GM23338 (cell line): ENCODE measurements around the gene ACSM2B. TPM values are rescaled to one million over a fixed set of nuclear protein-coding genes. Genes with fewer than 3 reads are reported as not detected.
A peak's percentile ranks its signal among the peaks of the same experiment; 100 is the strongest.
"Not testable (repeated sequence)": the region's sequence is repeated elsewhere in the genome, so short reads cannot be mapped to it uniquely, and the experiment has no call there.

Experiments used
- ATAC-seq: fragments of 200-7000 bp; cut with Tn5 transposase; 3 replicates; pipeline ENCODE4 v1.9.1; 2020
- DNase-seq: peaks from one replicate; pipeline ENCODE4 v3.0.0-alpha.2; 2015; ENCODE audit warnings: low spot score
- H2AFZ ChIP-seq: fragments of 200-600 bp; sonication (generic); 2 replicates; pipeline ENCODE4 v1.8.0; 2016; ENCODE audit warnings: antibody characterized with exemption, mild to moderate bottlenecking, moderate library complexity
- H3F3A ChIP-seq: fragments of 200-600 bp; sonication (generic); replicated peaks from 2 replicates; pipeline ENCODE4 v1.8.0; 2017; ENCODE audit warnings: antibody characterized with exemption, mixed run types, low read depth
- H3K27ac ChIP-seq: fragments of 200-600 bp; sonication (generic); 2 replicates; pipeline ENCODE4 v1.6.1; 2016; ENCODE audit warnings: low read depth
- H3K27me3 ChIP-seq: fragments of 200-600 bp; sonication (generic); 2 replicates; pipeline ENCODE4 v1.8.0; 2016; ENCODE audit warnings: mild to moderate bottlenecking, mixed run types, moderate library complexity; ENCODE audit not compliant: insufficient read depth
- H3K36me3 ChIP-seq: fragments of 200-600 bp; sonication (generic); 2 replicates; pipeline ENCODE4 v1.8.0; 2016; ENCODE audit warnings: mild to moderate bottlenecking; ENCODE audit not compliant: insufficient read depth
- H3K4me1 ChIP-seq: fragments of 200-600 bp; sonication (generic); 2 replicates; pipeline ENCODE4 v1.8.0; 2016; ENCODE audit warnings: mild to moderate bottlenecking, moderate library complexity; ENCODE audit not compliant: insufficient read depth
- H3K4me2 ChIP-seq: fragments of 200-600 bp; sonication (generic); 2 replicates; pipeline ENCODE4 v1.7.1; 2017; ENCODE audit warnings: mixed run types
- H3K4me3 ChIP-seq: fragments of 200-600 bp; sonication (generic); 2 replicates; pipeline ENCODE4 v1.6.1; 2016; ENCODE audit warnings: mixed run types
- H3K79me2 ChIP-seq: fragments of 200-600 bp; sonication (generic); replicated peaks from 2 replicates; pipeline ENCODE4 v1.8.0; 2017; ENCODE audit warnings: mild to moderate bottlenecking; ENCODE audit not compliant: insufficient read depth
- H3K9me2 ChIP-seq: fragments of 200-600 bp; sonication (generic); 2 replicates; pipeline ENCODE4 v1.8.0; 2017; ENCODE audit not compliant: insufficient read depth
- H4K20me1 ChIP-seq: fragments of 200-600 bp; sonication (generic); replicated peaks from 2 replicates; pipeline ENCODE4 v1.8.0; 2017; ENCODE audit warnings: mild to moderate bottlenecking; ENCODE audit not compliant: insufficient read depth
- H3K27ac Mint-ChIP-seq: 2 replicates; pipeline ENCODE4 v1.8.0; 2020; ENCODE audit warnings: inconsistent platforms, mild to moderate bottlenecking, moderate library complexity, mixed read lengths
- H3K27me3 Mint-ChIP-seq: 3 replicates; pipeline ENCODE4 v1.8.0; 2022; ENCODE audit warnings: low read depth, mild to moderate bottlenecking, moderate library complexity, mixed read lengths, inconsistent platforms; ENCODE audit not compliant: insufficient read depth, poor library complexity
- H3K36me3 Mint-ChIP-seq: 3 replicates; pipeline ENCODE4 v1.8.0; 2021; ENCODE audit warnings: low read depth, mild to moderate bottlenecking, inconsistent platforms, moderate library complexity, mixed read lengths
- H3K4me1 Mint-ChIP-seq: 3 replicates; pipeline ENCODE4 v1.8.0; 2020; ENCODE audit warnings: mild to moderate bottlenecking, inconsistent platforms, mixed read lengths
- H3K4me3 Mint-ChIP-seq: 3 replicates; pipeline ENCODE4 v1.8.0; 2021; ENCODE audit warnings: moderate library complexity, mild to moderate bottlenecking, inconsistent platforms, mixed read lengths
- H3K9me3 Mint-ChIP-seq: 3 replicates; pipeline ENCODE4 v1.8.0; 2020; ENCODE audit warnings: moderate library complexity, mild to moderate bottlenecking, inconsistent platforms, mixed read lengths
- polyA plus RNA-seq: library from polyadenylated mRNA; unstranded; fragments of >200 nt; fragmentation: Nextera tagmentation; extraction: Ambion mirVana; gene quantifications from 2 replicates; pipeline ENCODE4 v1.2.1, GENCODE V29; 2016
- total RNA-seq: library from RNA; depleted of rRNA; stranded (reverse); fragments of >200 nt; shearing (Covaris generic); gene quantifications from 2 replicates; pipeline ENCODE4 v1.2.3, GENCODE V29; 2014
- TF ChIP-seq, protein P1 (sequence below), 2 experiments: fragments of 200-600 bp in 1 of 2; sonication (generic) in 1 of 2; conservative IDR thresholded peaks; 2 replicates each; pipeline versions ENCODE4 v1.5.1 to v1.6.1; 2016 to 2017; ENCODE audit warnings: antibody characterized with exemption in 2 of 2, low read depth in 2 of 2, mild to moderate bottlenecking in 2 of 2, moderate library complexity in 1 of 2

The ACSM2B gene
- total and polyA plus RNA-seq, 2 experiments from 2014 or later: not detected

DNA sequence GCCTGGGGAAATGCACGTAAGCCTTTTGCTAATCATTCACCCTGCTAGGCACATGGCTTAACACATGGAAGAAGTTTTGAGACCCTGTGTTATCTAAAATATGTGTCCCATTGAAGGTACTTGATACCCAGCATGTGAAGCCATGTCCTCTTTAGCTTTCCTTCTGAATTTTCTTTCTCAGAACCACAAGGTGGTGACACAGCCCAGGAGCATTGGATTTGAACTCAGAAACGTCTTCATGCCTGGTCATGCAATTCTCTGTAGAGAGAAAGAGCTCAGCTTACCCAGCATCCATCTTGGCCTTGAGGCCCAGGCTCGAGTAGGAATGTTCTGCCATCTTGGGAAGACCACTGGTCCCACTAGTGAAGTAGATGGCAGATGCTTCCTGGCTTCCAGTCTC lies 22.7 kb downstream of the ACSM2B start:
- not testable (repeated sequence) for H3F3A ChIP-seq, H3K4me1 Mint-ChIP-seq, H3K79me2 ChIP-seq, H3K4me3 ChIP-seq, H3K36me3 ChIP-seq, H4K20me1 ChIP-seq, H3K4me2 ChIP-seq, H3K27ac ChIP-seq, H3K36me3 Mint-ChIP-seq, H3K27me3 ChIP-seq, H3K27me3 Mint-ChIP-seq, H3K4me3 Mint-ChIP-seq, H3K9me2 ChIP-seq, H3K4me1 ChIP-seq, H2AFZ ChIP-seq, H3K27ac Mint-ChIP-seq, ATAC-seq
- peaks cover 12% of the 10 kb centered on the region; the same call in 2 of the 3 replicates for H3K9me3 Mint-ChIP-seq
- TF ChIP-seq, protein P1, sequence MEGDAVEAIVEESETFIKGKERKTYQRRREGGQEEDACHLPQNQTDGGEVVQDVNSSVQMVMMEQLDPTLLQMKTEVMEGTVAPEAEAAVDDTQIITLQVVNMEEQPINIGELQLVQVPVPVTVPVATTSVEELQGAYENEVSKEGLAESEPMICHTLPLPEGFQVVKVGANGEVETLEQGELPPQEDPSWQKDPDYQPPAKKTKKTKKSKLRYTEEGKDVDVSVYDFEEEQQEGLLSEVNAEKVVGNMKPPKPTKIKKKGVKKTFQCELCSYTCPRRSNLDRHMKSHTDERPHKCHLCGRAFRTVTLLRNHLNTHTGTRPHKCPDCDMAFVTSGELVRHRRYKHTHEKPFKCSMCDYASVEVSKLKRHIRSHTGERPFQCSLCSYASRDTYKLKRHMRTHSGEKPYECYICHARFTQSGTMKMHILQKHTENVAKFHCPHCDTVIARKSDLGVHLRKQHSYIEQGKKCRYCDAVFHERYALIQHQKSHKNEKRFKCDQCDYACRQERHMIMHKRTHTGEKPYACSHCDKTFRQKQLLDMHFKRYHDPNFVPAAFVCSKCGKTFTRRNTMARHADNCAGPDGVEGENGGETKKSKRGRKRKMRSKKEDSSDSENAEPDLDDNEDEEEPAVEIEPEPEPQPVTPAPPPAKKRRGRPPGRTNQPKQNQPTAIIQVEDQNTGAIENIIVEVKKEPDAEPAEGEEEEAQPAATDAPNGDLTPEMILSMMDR (conservative IDR thresholded peaks at IDR 0.05; ENCODE audit: low read depth in 2 of 2): peak; percentile 19 to 53; a peak in 2 of 4 replicates
- DNase-seq: peak; percentile 28

DNA sequence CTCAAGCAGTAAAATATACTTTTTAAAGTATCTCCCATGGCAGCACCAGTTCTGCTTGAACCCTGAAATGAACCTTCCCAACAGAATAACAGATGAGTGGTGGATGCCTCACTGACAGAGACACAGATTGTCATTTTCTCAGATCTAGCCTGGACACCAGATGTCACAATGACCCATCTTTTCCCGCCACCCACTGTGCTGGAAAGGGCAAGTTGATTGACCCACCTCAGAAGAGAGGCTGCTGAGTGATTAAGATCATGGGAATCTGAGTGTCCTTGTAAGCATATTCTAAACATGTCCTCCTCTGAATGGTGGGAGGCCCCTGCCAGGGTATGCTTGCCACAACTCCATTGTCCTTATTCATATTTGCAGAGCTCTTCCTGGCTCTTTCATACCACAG lies 29.2 kb downstream of the ACSM2B start:
- H3K36me3 ChIP-seq, H3K4me2 ChIP-seq, H3K9me3 Mint-ChIP-seq, H3K27ac ChIP-seq, H3K27me3 ChIP-seq, H3K27ac Mint-ChIP-seq, H3K9me2 ChIP-seq, H3K4me3 Mint-ChIP-seq, H3K79me2 ChIP-seq, H3K4me3 ChIP-seq, ATAC-seq, DNase-seq, H3K4me1 ChIP-seq, H3F3A ChIP-seq, H4K20me1 ChIP-seq, H3K36me3 Mint-ChIP-seq, H2AFZ ChIP-seq, H3K27me3 Mint-ChIP-seq, H3K4me1 Mint-ChIP-seq: not testable (repeated sequence)

DNA sequence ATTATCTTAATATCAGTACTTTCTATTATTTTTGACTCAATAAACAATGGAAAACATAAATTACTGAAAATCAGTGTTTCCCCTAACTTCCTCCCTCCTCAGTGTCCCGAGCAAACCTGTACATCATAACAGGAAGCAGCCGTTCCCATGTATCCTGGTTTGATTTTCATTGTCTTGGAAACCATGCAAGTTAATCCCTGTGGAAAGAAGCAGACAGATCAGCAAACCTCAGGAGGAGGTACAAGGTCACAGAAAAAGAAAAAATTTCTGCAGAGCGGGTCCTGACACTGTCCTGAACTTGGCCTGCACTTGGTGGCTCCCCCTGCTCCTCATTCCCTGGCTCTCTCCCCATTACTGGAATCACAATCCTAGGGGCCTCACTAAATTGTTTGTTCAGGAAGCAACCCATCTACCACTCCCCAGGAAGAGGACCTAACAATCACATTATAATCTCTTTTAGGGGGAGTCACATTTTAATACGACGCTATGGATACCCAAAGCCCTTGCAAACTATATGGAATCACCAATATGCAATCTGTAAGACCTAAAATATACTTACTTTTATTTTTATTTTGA lies 29.8 kb downstream of the ACSM2B start:
- not testable (repeated sequence) for H3K27me3 Mint-ChIP-seq, H4K20me1 ChIP-seq, H3K4me3 Mint-ChIP-seq, H3F3A ChIP-seq, H3K27ac Mint-ChIP-seq, H3K4me3 ChIP-seq, H3K4me2 ChIP-seq, H3K4me1 ChIP-seq, H3K79me2 ChIP-seq, DNase-seq, H2AFZ ChIP-seq, H3K36me3 ChIP-seq, ATAC-seq, H3K27me3 ChIP-seq, H3K9me2 ChIP-seq, H3K36me3 Mint-ChIP-seq, H3K4me1 Mint-ChIP-seq, H3K9me3 Mint-ChIP-seq, H3K27ac ChIP-seq

DNA sequence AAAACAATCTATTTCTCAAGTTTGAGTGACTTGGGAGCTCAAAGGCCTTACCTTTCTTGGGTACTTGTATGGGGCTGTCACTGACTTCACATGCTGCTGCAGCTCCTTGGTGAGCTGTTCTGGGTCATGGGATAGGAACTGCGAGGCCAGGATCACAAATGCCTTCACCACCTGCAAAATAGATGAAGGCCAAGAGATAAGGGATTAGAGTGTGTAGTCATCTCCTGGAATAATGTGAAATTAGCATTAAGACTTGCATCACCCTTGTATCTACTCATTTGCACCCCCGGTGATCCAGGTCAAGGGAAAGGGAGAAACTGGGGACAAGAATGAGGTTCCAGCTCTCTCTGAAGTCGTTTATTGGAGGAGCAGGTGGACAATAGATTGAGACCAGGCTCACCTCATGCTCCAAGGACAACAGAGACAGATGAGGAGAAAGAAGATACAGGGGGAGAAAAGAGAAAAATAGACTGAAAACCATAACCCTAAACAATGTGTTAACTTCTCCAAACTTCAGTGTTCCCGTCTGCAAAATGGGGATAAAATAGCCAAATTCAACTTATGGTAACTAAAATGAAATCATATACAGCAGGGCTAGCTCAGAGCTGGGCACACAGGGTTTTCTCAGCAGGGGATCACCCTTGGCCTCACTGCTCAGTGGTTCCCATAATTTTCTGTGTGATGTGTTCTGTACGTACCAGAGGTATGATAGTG lies 35.4 kb downstream of the ACSM2B start:
- H3K27me3 Mint-ChIP-seq, H2AFZ ChIP-seq, H3K9me2 ChIP-seq, H3K4me3 ChIP-seq, ATAC-seq, H3K4me1 Mint-ChIP-seq, H3K4me2 ChIP-seq, H3K36me3 Mint-ChIP-seq, H3K27ac ChIP-seq, DNase-seq, H3K36me3 ChIP-seq, H3K27ac Mint-ChIP-seq, H4K20me1 ChIP-seq, H3K27me3 ChIP-seq, H3K79me2 ChIP-seq, H3K4me3 Mint-ChIP-seq, H3K4me1 ChIP-seq, H3F3A ChIP-seq, H3K9me3 Mint-ChIP-seq: not testable (repeated sequence)
